HL-60 (cell line): ENCODE data around the gene TMCO6.

Source experiments
- CTCF ChIP-seq: IDR thresholded peaks from one replicate; pipeline ENCODE4 v1.5.1; 2011; ENCODE audit warnings: low read length, control low read depth, inconsistent platforms; ENCODE audit not compliant: insufficient read depth
- GABPA ChIP-seq: IDR thresholded peaks from 2 replicates; pipeline ENCODE4 v1.6.1; 2012; ENCODE audit warnings: low read depth
- POLR2AphosphoS5 ChIP-seq: IDR thresholded peaks from 2 replicates; pipeline ENCODE4 v1.6.1; 2012; ENCODE audit warnings: low read depth
- SPI1 ChIP-seq: IDR thresholded peaks from 2 replicates; pipeline ENCODE4 v1.6.1; 2012; ENCODE audit warnings: low read depth, mild to moderate bottlenecking, borderline replicate concordance
- TF ChIP-seq, protein P1 (sequence below): IDR thresholded peaks from 2 replicates; pipeline ENCODE4 v1.6.1; 2012; ENCODE audit warnings: low read depth; ENCODE audit not compliant: insufficient replicate concordance

DNA sequence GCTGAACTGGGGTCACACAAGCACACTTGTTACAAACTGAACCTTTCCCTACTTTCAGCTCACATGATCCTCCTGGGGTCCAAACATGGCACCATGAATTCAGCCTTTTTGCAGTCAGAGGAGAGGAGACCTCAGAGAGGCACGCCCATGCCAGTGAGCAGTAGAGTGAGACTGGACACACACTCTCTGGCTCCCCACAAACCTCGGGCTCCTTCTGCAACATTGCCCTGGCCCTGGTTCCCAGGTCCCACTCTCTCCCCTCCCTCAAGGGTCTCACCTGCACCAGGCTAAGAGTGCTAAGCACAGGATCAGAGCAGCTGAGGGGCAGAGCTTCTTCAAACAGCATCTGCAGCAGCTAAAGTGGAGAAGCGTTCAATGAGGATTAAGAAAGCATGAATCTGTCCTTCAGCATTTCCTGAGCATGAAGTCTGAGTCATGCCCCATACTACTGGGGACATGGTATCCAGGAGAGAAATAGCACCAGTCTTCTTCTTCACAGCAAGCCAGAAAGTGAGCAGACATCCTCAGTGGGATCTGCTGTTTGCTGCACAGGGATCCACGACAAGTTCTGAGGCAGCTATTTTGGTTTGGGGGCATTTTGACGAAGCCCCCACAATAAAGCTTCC lies 47.4 kb upstream of the TMCO6 start:
- no peak for TF ChIP-seq CTCF
- no peak for TF ChIP-seq SPI1
- no peak for TF ChIP-seq POLR2AphosphoS5
- TF ChIP-seq GABPA = no peak
- TF ChIP-seq, protein P1, sequence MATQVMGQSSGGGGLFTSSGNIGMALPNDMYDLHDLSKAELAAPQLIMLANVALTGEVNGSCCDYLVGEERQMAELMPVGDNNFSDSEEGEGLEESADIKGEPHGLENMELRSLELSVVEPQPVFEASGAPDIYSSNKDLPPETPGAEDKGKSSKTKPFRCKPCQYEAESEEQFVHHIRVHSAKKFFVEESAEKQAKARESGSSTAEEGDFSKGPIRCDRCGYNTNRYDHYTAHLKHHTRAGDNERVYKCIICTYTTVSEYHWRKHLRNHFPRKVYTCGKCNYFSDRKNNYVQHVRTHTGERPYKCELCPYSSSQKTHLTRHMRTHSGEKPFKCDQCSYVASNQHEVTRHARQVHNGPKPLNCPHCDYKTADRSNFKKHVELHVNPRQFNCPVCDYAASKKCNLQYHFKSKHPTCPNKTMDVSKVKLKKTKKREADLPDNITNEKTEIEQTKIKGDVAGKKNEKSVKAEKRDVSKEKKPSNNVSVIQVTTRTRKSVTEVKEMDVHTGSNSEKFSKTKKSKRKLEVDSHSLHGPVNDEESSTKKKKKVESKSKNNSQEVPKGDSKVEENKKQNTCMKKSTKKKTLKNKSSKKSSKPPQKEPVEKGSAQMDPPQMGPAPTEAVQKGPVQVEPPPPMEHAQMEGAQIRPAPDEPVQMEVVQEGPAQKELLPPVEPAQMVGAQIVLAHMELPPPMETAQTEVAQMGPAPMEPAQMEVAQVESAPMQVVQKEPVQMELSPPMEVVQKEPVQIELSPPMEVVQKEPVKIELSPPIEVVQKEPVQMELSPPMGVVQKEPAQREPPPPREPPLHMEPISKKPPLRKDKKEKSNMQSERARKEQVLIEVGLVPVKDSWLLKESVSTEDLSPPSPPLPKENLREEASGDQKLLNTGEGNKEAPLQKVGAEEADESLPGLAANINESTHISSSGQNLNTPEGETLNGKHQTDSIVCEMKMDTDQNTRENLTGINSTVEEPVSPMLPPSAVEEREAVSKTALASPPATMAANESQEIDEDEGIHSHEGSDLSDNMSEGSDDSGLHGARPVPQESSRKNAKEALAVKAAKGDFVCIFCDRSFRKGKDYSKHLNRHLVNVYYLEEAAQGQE = no peak
